OCI-LY3 (cell line): ENCODE results near the gene SLC35G1.

Source experiments
- H2AFZ ChIP-seq: fragments of 200-600, 300-600 bp; shearing (Covaris generic); 2 replicates; pipeline ENCODE4 v1.6.0; 2014; ENCODE audit warnings: antibody characterized with exemption, low read depth, low read length
- H3K27ac ChIP-seq: fragments of 200-600, 300-600 bp; sonication (generic); 2 replicates; pipeline ENCODE4 v1.5.1; 2014; ENCODE audit warnings: mild to moderate bottlenecking, low read length, moderate library complexity, mixed read lengths
- H3K27me3 ChIP-seq: fragments of 200-600, 300-600 bp; sonication (generic); 2 replicates; pipeline ENCODE4 v1.6.1; 2014; ENCODE audit warnings: low read depth, low read length, mixed read lengths
- H3K36me3 ChIP-seq: fragments of 200-600, 300-600 bp; sonication (generic); replicated peaks from 2 replicates; pipeline ENCODE3; 2014; ENCODE audit warnings: low read depth, low read length, mixed read lengths
- H3K4me1 ChIP-seq: fragments of 300-600, 200-600 bp; sonication (generic); 2 replicates; pipeline ENCODE4 v1.6.1; 2014; ENCODE audit warnings: low read length, mixed read lengths
- H3K4me2 ChIP-seq: fragments of 200-600, 300-600 bp; sonication (generic); 2 replicates; pipeline ENCODE4 v1.6.1; 2014; ENCODE audit warnings: low read length, mixed read lengths
- H3K4me3 ChIP-seq: fragments of 300-600, 200-600 bp; sonication (generic); 2 replicates; pipeline ENCODE4 v1.5.1; 2014; ENCODE audit warnings: antibody characterized with exemption, mild to moderate bottlenecking, low read length, moderate library complexity
- H3K79me2 ChIP-seq: fragments of 300-600, 200-600 bp; shearing (Covaris generic); 2 replicates; pipeline ENCODE4 v1.6.1; 2014; ENCODE audit warnings: mild to moderate bottlenecking, low read length, mixed read lengths
- H3K9ac ChIP-seq: fragments of 300-600, 200-600 bp; shearing (Covaris generic); 2 replicates; pipeline ENCODE4 v1.6.0; 2014; ENCODE audit warnings: mild to moderate bottlenecking, low read length, moderate library complexity
- H3K9me3 ChIP-seq: fragments of 200-600, 300-600 bp; shearing (Covaris generic); 2 replicates; pipeline ENCODE4 v1.6.1; 2014; ENCODE audit warnings: low read length, mixed read lengths; ENCODE audit not compliant: insufficient read depth
- H4K20me1 ChIP-seq: fragments of 200-600, 300-600 bp; sonication (generic); 2 replicates; pipeline ENCODE4 v1.6.1; 2016; ENCODE audit warnings: low read length, mixed read lengths; ENCODE audit not compliant: insufficient read depth
- EZH2phosphoT487 ChIP-seq: fragments of 200-600 bp; shearing (Covaris generic); IDR thresholded peaks from 2 replicates; pipeline ENCODE4 v1.6.1; 2018; ENCODE audit warnings: antibody characterized with exemption, mixed run types, low read depth
- TF ChIP-seq, protein P1 (sequence below): fragments of 200-600, 300-600 bp; sonication (generic); IDR thresholded peaks from 2 replicates; pipeline ENCODE4 v1.5.1; 2014; ENCODE audit warnings: antibody characterized with exemption, low read length, low read depth

SLC35G1 gene

DNA sequence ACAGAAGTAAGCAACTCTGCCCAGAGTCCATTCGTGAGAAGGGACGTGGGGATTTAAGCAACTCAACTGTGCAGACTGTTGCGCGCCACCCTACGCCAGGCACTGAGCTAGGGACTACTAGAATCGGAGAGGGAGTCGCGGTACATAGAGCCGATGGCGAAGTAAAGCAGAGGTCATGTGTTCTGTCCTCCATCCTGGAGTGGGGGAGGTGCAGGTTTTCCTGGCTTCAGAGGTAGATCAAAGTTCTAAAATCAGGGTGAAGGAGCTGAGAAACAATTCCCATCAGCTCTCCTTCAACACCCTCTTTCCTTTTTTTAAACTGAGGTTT is 23.2 kb downstream of the SLC35G1 start:
- H3K9ac ChIP-seq = no peak overlapping the region
- no peaks in the 10 kb centered on the region for H3K36me3 ChIP-seq
- H2AFZ ChIP-seq = no peak overlapping the region
- H3K79me2 ChIP-seq = no peaks in the 10 kb centered on the region
- H3K27me3 ChIP-seq = no peaks in the 10 kb centered on the region
- TF ChIP-seq EZH2phosphoT487 = no peak
- TF ChIP-seq, protein P1, sequence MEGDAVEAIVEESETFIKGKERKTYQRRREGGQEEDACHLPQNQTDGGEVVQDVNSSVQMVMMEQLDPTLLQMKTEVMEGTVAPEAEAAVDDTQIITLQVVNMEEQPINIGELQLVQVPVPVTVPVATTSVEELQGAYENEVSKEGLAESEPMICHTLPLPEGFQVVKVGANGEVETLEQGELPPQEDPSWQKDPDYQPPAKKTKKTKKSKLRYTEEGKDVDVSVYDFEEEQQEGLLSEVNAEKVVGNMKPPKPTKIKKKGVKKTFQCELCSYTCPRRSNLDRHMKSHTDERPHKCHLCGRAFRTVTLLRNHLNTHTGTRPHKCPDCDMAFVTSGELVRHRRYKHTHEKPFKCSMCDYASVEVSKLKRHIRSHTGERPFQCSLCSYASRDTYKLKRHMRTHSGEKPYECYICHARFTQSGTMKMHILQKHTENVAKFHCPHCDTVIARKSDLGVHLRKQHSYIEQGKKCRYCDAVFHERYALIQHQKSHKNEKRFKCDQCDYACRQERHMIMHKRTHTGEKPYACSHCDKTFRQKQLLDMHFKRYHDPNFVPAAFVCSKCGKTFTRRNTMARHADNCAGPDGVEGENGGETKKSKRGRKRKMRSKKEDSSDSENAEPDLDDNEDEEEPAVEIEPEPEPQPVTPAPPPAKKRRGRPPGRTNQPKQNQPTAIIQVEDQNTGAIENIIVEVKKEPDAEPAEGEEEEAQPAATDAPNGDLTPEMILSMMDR = no peak
- no peak overlapping the region for H3K4me3 ChIP-seq
- no peaks in the 10 kb centered on the region for H3K9me3 ChIP-seq
- no peak overlapping the region for H3K27ac ChIP-seq
- H3K4me1 ChIP-seq = no peaks in the 10 kb centered on the region
- H4K20me1 ChIP-seq = no peaks in the 10 kb centered on the region
- no peak overlapping the region for H3K4me2 ChIP-seq

DNA sequence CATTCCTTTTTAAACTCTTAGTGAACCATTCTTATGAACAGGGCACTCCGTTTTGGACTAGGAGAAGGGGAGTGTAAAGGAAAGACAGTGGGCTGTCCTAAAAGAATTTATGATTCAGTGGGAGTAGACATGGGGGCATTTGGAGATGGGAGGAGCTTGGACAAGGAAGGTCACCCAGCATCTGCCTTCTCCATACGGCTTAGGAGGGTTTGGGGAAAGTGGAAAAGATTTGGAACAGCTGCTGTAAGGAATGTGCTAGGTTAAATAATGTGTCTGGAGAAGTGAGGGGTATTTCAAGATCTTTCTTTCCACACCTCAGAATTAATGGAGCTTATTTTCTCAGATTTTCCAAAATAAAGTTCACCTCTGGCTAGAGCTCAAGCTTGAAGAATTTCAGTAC is 24.0 kb downstream of the SLC35G1 start:
- no peaks in the 10 kb centered on the region for H3K79me2 ChIP-seq
- no peak for TF ChIP-seq EZH2phosphoT487
- TF ChIP-seq, protein P1 = no peak

GRCh38 chr10:93921338-93921737 is 27.6 kb downstream of the SLC35G1 start:
- Histone ChIP-seq H2AFZ (no peak overlapping the region), H3K27me3 (no peaks in the 10 kb centered on the region), H4K20me1 (no peaks in the 10 kb centered on the region), H3K27ac (no peak overlapping the region), H3K4me1 (no peaks in the 10 kb centered on the region), H3K36me3 (no peaks in the 10 kb centered on the region), H3K4me3 (no peak overlapping the region), H3K9ac (no peak overlapping the region), H3K9me3 (no peaks in the 10 kb centered on the region), H3K4me2 (no peak overlapping the region), H3K79me2 (no peaks in the 10 kb centered on the region)
- no peak for TF ChIP-seq EZH2phosphoT487
- TF ChIP-seq, protein P1 = peak; percentile 49

More for the DNA sequence above, 24.0 kb downstream of the SLC35G1 start:
- H3K9me3 ChIP-seq = no peaks in the 10 kb centered on the region
- H3K27me3 ChIP-seq = no peaks in the 10 kb centered on the region
- H3K36me3 ChIP-seq = no peaks in the 10 kb centered on the region
- H3K4me3 ChIP-seq = no peak overlapping the region
- H3K27ac ChIP-seq = no peak overlapping the region
- no peak overlapping the region for H3K4me2 ChIP-seq
- no peaks in the 10 kb centered on the region for H4K20me1 ChIP-seq
- no peak overlapping the region for H3K9ac ChIP-seq
- no peaks in the 10 kb centered on the region for H3K4me1 ChIP-seq
- no peak overlapping the region for H2AFZ ChIP-seq

- no peak overlapping the region for H2AFZ ChIP-seq
- H3K9me3 ChIP-seq = no peaks in the 10 kb centered on the region
- no peak overlapping the region for H3K27ac ChIP-seq
- no peaks in the 10 kb centered on the region for H3K27me3 ChIP-seq
- H3K4me1 ChIP-seq = no peaks in the 10 kb centered on the region
- TF ChIP-seq, protein P1 = no peak
- H3K36me3 ChIP-seq = no peaks in the 10 kb centered on the region
- no peaks in the 10 kb centered on the region for H3K79me2 ChIP-seq
- no peaks in the 10 kb centered on the region for H4K20me1 ChIP-seq
- no peak overlapping the region for H3K9ac ChIP-seq
- no peak overlapping the region for H3K4me3 ChIP-seq
- H3K4me2 ChIP-seq = no peak overlapping the region
Measured at GRCh38 chr10:93926613-93927012, 32.8 kb downstream of the SLC35G1 start.
